Effector CD8-positive, alpha-beta T cell (primary cell): ENCODE data around the gene CCDC18.
"Not testable (repeated sequence)": the region's sequence is repeated elsewhere in the genome, so short reads cannot be mapped to it uniquely, and the experiment has no call there.

Source experiments
- DNase-seq: peaks from one replicate; lab custom pipeline; 2025; lab: John Stamatoyannopoulos, UW
- total RNA-seq, 4 experiments: gene quantifications; one replicate each; lab custom pipeline; 2026; lab: John Stamatoyannopoulos, UW

CCDC18 gene, protein sequence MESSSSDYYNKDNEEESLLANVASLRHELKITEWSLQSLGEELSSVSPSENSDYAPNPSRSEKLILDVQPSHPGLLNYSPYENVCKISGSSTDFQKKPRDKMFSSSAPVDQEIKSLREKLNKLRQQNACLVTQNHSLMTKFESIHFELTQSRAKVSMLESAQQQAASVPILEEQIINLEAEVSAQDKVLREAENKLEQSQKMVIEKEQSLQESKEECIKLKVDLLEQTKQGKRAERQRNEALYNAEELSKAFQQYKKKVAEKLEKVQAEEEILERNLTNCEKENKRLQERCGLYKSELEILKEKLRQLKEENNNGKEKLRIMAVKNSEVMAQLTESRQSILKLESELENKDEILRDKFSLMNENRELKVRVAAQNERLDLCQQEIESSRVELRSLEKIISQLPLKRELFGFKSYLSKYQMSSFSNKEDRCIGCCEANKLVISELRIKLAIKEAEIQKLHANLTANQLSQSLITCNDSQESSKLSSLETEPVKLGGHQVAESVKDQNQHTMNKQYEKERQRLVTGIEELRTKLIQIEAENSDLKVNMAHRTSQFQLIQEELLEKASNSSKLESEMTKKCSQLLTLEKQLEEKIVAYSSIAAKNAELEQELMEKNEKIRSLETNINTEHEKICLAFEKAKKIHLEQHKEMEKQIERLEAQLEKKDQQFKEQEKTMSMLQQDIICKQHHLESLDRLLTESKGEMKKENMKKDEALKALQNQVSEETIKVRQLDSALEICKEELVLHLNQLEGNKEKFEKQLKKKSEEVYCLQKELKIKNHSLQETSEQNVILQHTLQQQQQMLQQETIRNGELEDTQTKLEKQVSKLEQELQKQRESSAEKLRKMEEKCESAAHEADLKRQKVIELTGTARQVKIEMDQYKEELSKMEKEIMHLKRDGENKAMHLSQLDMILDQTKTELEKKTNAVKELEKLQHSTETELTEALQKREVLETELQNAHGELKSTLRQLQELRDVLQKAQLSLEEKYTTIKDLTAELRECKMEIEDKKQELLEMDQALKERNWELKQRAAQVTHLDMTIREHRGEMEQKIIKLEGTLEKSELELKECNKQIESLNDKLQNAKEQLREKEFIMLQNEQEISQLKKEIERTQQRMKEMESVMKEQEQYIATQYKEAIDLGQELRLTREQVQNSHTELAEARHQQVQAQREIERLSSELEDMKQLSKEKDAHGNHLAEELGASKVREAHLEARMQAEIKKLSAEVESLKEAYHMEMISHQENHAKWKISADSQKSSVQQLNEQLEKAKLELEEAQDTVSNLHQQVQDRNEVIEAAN (N-terminal part only)
- 19.9 to 23.9 (median 21.8) reads per million in 4 experiments for total RNA-seq

DNA sequence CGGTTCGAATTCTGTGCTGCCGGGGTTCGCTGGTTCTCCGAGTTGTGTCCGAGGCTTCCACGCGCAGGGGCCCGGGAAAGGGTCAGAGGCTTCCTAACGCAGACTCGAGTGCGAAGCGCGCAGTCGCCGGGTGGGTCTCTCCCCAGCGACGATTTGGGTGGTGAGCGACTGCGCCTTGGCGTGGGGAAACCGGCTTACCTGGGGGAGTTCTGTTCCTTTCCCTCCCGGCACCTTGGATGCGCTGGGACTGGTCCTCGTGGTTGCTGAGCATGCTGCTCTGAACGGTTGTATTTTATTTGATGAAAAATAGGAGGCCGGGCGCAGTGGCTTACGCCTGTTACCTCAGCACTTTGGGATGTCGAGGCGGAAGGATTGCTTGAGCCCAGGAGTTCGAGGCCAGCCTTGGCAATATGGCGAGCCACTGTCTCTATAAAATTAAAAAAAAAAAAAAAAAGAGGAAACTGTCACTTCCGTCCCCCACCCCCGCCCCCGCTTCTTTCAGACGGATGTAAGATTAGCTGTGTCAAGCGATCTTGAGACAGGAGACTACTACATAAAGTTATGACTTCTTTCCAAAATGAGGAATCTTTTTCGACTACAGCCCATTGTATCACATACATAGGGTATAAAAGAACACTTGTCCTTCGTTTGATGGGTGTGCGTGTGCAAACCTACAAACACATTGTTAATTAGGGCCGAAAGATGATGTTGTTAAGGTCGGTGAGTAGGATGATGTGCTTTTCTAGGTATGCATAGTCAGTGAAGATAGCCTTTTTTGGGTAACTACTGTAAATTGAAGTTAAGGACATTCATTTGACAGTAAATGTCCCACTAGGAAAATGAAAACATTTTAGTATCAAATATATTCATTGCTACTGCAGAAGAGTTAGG is at the start of gene CCDC18:
TSS of gene CCDC18 (plus strand) at position 2 of the 891 bp plus-strand sequence. CDS start 2,638 bp downstream, outside the sequence.
- DNase-seq, result peak; percentile 66

DNA sequence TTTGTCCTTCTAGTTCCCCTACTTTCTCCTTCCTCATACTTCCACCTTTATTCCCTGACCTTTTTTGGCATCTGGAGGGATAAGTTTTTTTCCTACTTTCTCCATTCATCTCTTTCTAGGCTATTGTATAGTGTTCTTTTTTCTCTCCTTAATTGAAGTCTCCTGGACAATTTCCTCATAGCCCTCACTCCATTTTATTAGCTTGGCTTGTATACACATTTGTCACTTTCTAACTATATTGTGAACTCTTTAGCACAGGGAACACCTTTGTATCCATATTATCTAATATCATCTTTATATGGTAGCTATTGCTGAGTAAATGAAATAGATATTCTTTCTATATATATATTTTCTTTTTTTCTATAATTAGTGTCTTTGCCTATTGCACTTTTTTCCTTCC is 47.9 kb upstream of the CCDC18 start:
- DNase-seq, result no peak

DNA sequence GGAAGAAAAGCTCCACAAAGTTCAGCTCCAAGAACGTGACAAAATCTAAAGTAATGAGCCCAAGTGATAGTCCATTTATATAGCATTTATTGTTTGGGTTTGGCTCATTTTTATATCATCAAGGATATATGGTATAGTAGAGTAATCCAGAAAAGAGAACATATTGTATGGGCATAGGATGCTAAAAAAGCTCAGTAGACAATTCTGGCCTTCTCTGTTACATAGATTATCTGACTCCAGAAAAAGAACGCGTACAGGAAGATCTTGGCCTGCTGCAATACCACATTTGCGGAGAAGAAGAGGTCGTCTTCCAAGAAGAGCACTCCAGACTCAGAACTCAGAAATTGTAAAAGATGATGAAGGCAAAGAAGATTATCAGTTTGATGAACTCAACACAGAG is 44.1 kb upstream of the CCDC18 start:
- no peak for DNase-seq

DNA sequence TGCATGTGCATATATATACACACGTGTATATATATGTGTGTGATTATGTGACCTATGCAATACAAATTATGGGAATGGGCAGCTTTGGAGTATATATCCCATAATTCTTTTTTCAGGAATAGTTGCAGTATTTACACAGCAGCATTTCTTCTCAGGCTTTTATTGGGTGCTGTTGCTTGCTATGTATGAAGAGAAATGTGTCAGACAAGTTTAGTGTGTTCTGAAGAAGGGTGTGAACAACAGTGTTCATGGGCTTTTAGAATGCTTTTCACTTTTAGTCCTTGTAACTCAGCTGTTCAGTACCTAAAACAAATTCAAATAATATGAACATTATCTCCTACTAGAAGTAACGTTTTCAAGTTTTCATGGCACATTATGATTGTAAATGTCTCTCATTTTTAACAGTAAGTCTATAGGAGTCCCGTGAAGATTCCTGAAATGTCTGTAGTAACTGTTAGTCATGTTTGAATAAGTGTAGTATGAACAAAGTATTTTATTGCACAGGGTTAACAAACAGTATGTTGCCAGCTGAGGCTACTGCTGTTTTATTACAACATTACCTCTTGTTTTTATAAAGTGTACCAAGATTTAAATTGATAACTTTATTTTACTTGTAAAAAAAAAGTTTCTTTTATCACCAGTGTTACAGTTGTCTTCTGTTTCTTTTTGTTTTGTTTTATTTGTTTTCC is 42.8 kb upstream of the CCDC18 start:
- no peak for DNase-seq

DNA sequence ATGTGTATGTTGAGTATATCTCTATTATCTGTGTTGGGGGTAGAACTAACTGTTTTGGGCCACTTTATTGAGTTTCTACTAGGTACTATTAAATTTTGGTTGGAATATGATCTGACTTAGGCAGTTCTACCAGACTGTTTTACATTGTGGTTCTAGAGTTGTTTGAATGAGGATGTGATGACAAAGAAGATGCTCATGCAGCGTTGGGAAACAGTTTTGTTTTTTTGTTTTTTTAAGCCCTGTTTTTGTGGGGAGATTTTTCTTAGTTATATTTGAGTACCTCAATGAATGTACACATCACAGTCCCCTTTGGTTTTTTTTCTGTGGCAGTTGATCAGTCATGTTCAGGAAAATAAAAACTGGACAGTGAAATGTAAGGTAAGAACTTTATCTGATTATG is 40.4 kb upstream of the CCDC18 start:
- DNase-seq, result no peak

DNA sequence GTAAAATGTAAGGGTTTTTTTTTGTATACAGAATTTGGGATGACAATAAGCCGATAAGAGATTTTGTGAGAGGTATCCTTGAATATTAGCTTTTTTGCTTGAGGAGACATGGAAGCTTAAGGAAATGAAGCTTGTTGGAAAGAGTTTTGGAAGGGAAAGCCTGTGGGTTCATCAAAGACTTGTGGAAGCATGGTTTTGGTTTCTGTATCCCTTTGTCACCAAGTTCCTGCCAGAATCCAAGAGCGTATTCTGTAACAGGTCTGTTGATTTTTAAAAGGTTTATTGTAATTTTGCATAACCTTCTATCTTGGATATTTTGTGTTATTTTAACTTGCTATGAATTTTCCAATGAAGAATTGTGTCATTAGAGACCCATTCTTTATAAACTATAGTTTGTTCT is 38.4 kb upstream of the CCDC18 start:
- DNase-seq, result no peak

DNA sequence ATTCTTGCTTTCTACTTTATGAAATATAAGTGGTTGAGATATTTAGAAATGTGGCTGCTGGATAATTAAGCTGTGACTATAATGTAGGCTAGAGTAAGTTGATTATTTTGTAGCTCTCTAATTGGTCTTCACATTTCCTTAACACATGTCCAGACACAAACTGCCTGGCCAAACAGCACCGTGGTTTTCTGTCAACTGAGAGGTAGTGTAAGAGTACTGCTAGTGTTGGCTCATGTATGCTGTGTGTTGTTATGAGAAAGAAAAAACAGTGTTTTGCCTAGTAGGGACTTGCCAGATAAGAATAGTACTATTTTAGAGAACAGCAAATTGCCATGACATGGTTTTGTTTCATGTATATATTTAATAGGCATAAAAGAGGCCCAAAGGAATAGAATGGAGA is 37.4 kb upstream of the CCDC18 start:
- DNase-seq, result no peak

DNA sequence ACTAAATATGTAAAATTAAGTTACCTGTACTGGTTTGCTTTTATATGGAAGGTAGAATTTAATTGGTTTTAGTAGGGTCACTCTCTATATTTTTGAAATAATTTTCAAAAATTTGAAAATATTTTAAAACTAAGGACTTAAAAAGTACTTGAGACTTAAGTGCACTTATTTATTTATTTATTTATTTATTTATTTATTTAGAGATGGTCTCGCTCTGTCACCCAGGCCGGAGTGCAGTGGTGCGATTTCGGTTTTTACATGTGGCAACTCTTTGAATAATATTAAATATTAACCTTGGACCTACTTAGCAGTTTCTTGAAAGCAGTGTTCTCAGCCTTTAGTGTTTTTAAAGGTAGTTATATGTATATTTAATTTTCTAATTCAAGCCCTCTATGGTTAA is 36.8 kb upstream of the CCDC18 start:
- no peak for DNase-seq

DNA sequence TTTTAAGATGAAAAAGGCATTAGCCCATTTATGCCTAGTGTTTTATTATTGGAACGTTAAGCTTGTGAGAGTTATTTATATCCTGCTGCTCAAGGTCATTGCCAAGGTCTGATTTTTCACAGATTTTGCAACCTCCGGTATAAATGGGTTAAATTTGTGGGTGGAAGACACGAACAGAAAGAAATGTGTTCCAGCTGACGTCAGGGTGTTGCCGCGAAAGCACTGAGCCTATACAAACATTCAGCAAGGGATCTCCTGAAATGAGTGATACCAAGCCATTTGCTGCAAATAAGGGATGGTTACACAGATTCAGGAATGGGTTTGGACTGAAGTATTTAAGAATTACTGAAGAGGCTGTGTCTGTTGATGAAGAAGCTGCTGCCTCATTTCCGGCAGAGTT is 32.5 kb upstream of the CCDC18 start:
- DNase-seq, result no peak

DNA sequence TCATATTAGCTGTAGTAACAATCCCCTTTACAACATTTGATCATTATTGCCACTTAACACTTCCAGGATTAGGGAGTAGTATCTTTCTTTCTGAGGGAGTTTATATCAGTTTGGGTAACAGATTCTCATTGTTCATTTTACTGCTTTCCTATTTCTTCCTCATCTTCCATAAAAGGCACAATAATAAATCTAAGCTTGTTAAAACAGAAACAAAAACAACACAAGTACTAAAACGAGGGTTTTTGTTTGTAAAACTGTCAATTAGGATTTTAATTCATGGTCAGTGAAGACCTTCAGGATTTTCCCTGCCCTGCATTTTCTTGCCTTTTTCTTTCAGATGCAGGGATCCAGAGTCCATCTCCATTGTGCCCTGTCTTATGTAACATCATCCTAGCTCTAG is 29.8 kb upstream of the CCDC18 start:
- DNase-seq, result no peak

DNA sequence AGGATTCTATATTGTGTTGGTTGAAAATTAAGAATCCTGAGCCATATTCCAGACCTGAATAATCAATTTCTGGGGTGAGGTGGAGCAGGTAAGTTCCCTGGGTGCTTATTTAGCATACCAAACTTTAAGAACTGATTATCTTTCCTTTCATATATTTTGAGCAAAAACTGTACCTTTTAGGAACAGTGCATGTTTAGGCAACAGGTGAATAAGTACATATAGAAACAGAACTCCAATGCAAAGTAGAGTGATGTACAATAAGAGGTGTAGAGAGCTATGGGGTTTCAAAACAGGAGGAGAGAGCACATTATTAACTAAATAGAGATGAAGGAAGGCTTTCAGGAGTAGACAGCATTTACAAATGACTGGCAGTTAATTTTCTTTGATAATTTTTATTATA is 29.1 kb upstream of the CCDC18 start:
- DNase-seq, result no peak

DNA sequence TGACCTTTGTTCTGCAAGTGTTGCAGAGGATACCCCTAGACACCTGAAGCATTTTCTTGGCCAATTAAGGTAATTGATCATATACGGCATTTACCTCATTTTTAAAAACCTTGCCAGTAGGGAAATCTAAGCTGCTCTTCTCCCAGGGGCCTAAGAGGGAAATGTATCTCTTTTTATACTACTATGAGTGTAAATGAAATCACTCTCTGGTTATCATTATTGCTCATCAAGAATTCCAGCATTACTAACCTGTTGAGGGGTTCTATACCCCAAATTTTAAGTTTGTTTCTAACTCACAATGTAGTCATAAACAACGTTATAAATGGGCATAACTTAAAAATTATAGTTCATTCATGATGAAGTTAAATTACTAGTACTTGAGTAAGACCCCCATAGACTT is 27.7 kb upstream of the CCDC18 start:
- DNase-seq, result no peak

DNA sequence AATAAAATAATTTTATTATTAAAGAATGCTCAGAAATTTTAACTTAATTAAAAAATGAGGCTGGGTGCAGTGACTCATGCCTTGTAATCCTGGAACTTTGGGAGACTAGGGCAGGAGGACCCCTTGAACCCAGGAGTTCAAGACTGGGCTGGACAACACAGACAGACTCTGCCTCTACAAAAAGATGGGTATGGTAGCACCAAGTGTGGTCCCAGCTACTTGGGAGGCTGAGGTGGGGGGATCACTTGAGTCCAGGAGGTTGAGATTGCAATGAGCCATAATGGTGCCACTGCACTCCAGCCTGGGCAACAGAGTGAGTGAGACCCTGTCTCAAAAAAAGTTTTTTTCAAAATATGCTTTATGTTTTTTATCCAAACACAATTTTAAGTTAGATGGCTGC is 25.6 kb upstream of the CCDC18 start:
- DNase-seq, result no peak

DNA sequence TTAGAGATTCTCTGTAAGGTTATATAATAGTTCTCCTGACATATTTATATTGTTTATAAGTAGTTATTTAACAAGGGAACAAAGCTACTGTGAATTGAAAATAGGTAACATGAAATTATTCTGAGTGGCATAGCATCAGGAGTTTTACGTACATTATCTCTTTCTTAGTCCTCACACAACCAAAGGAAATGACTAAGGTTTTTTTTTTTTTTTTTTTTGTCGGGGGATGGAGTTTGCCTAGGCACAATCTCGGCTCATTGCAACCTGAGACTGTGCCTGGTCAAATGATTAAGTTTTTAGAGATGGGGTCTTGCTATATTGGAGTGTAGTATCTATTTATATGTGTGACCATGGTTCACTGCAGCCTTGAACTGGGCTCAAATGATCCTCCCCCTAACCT is 25.2 kb upstream of the CCDC18 start:
- DNase-seq, result no peak

DNA sequence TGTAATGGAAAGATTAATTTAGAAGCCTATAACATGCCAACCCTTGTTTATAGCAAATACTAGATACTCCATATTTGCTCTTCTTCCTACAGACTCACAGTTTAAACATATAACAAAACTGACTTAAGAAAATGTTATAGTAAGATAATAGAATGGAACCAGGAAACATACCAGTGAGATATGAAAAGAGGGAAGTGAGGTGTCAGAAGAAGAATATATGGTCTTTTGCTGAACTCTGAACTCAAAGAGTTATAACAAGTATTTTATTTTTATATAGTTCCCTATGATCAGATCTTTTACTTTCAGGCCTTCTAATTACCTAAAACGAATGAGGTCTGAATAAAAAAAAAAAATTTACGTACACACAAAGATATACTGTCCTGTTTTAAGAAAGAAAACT is 21.2 kb upstream of the CCDC18 start:
- DNase-seq, result no peak

DNA sequence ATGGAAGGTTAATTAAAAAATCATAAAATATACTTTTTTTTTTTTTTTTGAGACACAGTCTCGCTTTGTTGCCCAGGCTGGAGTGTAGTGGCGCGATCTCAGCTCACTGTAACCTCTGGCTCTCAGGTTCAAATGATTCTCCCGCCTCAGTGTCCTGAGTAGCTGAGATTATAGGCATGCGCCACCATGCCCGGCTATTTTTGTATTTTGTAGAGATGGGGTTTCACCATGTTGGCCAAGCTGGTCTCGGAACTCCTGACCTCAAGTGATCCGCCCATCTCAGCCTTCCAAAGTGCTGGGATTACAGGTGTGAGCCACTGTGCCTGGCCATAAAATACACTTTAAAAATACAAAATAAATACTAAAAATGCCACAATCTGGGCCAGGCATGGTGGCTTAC is 17.2 kb upstream of the CCDC18 start:
- DNase-seq, result not testable (repeated sequence)

DNA sequence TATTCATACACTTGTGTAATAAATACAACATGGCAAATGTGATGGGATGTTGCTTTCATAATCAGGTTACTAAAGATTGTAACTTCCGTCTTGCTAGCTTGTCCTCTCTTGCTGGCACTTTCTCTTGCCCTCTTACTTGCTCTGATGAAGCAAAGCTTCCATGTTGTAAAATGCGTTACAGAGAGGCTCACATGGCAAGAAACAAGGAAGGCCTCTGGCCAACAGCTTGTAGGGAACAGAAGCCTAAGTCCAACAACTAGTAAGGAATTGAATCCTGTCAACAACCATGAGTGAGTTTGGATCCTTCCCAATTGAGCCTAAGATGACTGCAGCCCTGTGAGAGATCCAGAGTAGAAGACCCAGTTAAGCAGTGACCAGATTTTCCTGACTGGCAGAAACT is 15.7 kb upstream of the CCDC18 start:
- DNase-seq, result no peak

DNA sequence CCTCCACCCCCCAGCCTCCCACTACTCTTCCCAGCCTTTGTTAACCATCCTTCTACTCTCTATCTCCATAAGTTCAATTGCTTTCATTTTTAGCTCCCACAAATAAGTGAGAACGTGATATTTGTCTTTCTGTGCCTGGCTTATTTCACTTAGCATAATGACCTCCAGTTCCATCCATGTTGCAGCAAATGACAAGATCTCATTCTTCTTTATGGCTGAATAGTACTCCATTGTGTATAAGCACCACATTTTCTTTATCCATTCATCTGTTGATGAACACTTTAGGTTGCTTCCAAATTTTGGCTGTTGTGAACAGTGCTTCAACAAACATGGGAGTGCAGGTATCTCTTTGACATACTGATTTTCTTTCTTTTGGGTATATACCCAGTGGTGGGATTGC is 14.6 kb upstream of the CCDC18 start:
- not testable (repeated sequence) for DNase-seq

DNA sequence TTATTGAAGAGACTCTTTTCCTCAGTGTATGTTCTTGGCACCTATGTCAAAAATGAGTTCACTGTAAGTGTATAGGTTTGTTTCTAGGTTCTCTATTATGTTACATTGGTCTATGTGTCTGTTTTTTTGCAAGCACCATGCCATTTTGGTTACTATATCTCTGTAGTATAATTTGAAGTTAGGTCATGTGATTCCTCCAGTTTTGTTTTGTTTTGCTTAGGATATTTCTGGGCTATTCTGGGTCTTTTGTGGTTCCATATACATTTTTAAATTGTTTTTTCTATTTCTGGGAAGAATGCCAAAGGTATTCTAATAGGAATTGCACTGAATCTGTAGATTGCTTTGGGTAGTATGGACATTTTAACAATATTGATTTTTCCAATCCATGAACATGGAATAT is 13.5 kb upstream of the CCDC18 start:
- DNase-seq, result no peak

DNA sequence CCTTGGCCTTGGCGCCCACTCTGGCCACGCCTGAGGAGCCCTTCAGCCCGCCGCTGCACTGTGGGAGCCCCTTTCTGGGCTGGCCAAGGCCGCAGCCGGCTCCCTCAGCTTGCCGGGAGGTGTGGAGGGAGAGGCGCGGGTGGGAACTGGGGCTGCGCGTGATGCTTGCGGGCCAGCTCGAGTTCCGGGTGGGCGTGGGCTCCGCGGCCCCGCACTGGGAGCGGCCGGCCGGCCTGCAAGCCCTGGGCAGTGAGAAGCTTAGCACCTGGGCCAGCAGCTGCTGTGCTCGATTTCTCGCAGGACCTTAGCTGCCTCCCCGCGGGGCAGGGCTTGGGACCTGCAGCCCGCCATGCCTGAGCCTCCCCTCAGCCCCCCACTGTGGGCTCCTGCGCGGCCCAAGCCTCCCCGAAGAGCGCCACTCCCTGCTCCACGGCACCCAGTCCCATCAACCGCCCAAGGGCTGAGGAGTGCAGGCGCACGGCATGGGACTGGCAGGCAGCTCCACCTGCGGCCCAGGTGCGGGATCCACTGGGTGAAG is 10.3 kb upstream of the CCDC18 start:
- not testable (repeated sequence) for DNase-seq
